HEK293 (cell line): ENCODE measurements around the gene GALNT10.

Experiments
- CTCF ChIA-PET: fragments of 350-600 bp; formaldehyde crosslinking; extraction: SDS; loops from one replicate; lab custom pipeline; 2021; ENCODE audit warnings: antibody characterized with exemption; lab: Yijun Ruan, JAX
- POLR2A ChIA-PET: fragments of 300-600 bp; formaldehyde crosslinking; extraction: SDS; loops from one replicate; lab custom pipeline; 2020; ENCODE audit warnings: antibody characterized with exemption, inconsistent platforms; lab: Yijun Ruan, JAX
- H3K27ac ChIP-seq: fragments of 200-500 bp; sonication (Bioruptor generic); 2 replicates; pipeline ENCODE4 v1.5.1; 2014; ENCODE audit warnings: low read depth, low read length, control low read depth, inconsistent platforms; ENCODE audit errors: extremely low read depth
- H3K36me3 ChIP-seq, 2 experiments: fragments of 200-500 bp in 1 of 2; sonication (Bioruptor generic) in 1 of 2; 1 replicate in 1 of 2; 2 replicates in 1 of 2; pipeline ENCODE4 v1.5.1; 2014 to 2017; ENCODE audit warnings: inconsistent platforms in 2 of 2, low read length in 2 of 2; ENCODE audit not compliant: control insufficient read depth in 2 of 2, insufficient read depth in 1 of 2
- H3K4me1 ChIP-seq: fragments of 200-500 bp; sonication (Bioruptor generic); 2 replicates; pipeline ENCODE4 v1.5.1; 2014; ENCODE audit warnings: mild to moderate bottlenecking, low read length, inconsistent platforms; ENCODE audit not compliant: control insufficient read depth, insufficient read depth
- H3K4me3 ChIP-seq: 2 replicates; pipeline ENCODE4 v1.5.1; 2011; ENCODE audit warnings: low read depth, mild to moderate bottlenecking, control low read depth, low read length, moderate library complexity
- H3K9me3 ChIP-seq: fragments of 200-500 bp; sonication (Bioruptor generic); 2 replicates; pipeline ENCODE4 v1.5.1; 2014; ENCODE audit warnings: low read depth, low read length, inconsistent platforms; ENCODE audit not compliant: control insufficient read depth, insufficient read depth
- GLIS2 ChIP-seq: fragments of 450-650 bp; formaldehyde crosslinking; IDR thresholded peaks from 2 replicates; pipeline ENCODE4 v1.5.1; 2016; ENCODE audit warnings: missing biosample characterization, missing genetic modification characterization
- HOXA7 ChIP-seq: sonication (generic); formaldehyde crosslinking; IDR thresholded peaks from 2 replicates; pipeline ENCODE4 v1.8.1; 2022; ENCODE audit warnings: missing genetic modification reagents, borderline replicate concordance
- KLF16 ChIP-seq: fragments of 450-650 bp; formaldehyde crosslinking; IDR thresholded peaks from 2 replicates; pipeline ENCODE4 v1.5.1; 2017; ENCODE audit warnings: missing biosample characterization, missing genetic modification characterization
- RBAK ChIP-seq: fragments of 450-650 bp; formaldehyde crosslinking; IDR thresholded peaks from 2 replicates; pipeline ENCODE4 v1.5.1; 2016; ENCODE audit warnings: missing biosample characterization, missing genetic modification characterization
- ZBTB48 ChIP-seq: fragments of 450-650 bp; formaldehyde crosslinking; IDR thresholded peaks from 2 replicates; pipeline ENCODE4 v1.5.1; 2016; ENCODE audit warnings: missing biosample characterization, missing genetic modification characterization
- ZBTB8A ChIP-seq: fragments of 450-650 bp; formaldehyde crosslinking; IDR thresholded peaks from 2 replicates; pipeline ENCODE4 v1.5.1; 2016; ENCODE audit warnings: missing biosample characterization, missing genetic modification characterization
- ZIC2 ChIP-seq: fragments of 450-650 bp; formaldehyde crosslinking; IDR thresholded peaks from 2 replicates; pipeline ENCODE4 v1.5.1; 2016; ENCODE audit warnings: missing biosample characterization, missing genetic modification characterization
- ZNF239 ChIP-seq: fragments of 450-650 bp; formaldehyde crosslinking; IDR thresholded peaks from 2 replicates; pipeline ENCODE4 v1.5.1; 2016; ENCODE audit warnings: missing biosample characterization, missing genetic modification characterization
- ZNF324 ChIP-seq: fragments of 450-650 bp; formaldehyde crosslinking; IDR thresholded peaks from 2 replicates; pipeline ENCODE4 v1.5.1; 2016; ENCODE audit warnings: missing biosample characterization, missing genetic modification characterization
- ZNF350 ChIP-seq: fragments of 450-650 bp; formaldehyde crosslinking; IDR thresholded peaks from 2 replicates; pipeline ENCODE4 v1.5.0; 2017; ENCODE audit warnings: missing biosample characterization, mild to moderate bottlenecking, missing genetic modification characterization
- ZNF366 ChIP-seq: fragments of 450-650 bp; formaldehyde crosslinking; conservative IDR thresholded peaks from 2 replicates; pipeline ENCODE4 v1.5.1; 2016; ENCODE audit warnings: missing biosample characterization, missing genetic modification characterization
- ZNF394 ChIP-seq: fragments of 450-650 bp; formaldehyde crosslinking; IDR thresholded peaks from 2 replicates; pipeline ENCODE4 v1.5.1; 2016; ENCODE audit warnings: missing biosample characterization, missing genetic modification characterization, mild to moderate bottlenecking, moderate library complexity, borderline replicate concordance
- ZNF423 ChIP-seq: fragments of 450-650 bp; formaldehyde crosslinking; IDR thresholded peaks from 2 replicates; pipeline ENCODE4 v1.5.1; 2016; ENCODE audit warnings: missing biosample characterization, missing genetic modification characterization
- ZNF433 ChIP-seq: fragments of 450-650 bp; formaldehyde crosslinking; IDR thresholded peaks from 2 replicates; pipeline ENCODE4 v1.5.1; 2016; ENCODE audit warnings: missing biosample characterization, missing genetic modification characterization, low read depth
- ZNF473 ChIP-seq: fragments of 450-650 bp; formaldehyde crosslinking; IDR thresholded peaks from 2 replicates; pipeline ENCODE4 v1.5.1; 2017; ENCODE audit warnings: missing biosample characterization, missing genetic modification characterization
- ZNF623 ChIP-seq: fragments of 450-650 bp; formaldehyde crosslinking; IDR thresholded peaks from 2 replicates; pipeline ENCODE4 v1.5.1; 2016; ENCODE audit warnings: missing biosample characterization, missing genetic modification characterization
- ZNF76 ChIP-seq: fragments of 450-650 bp; formaldehyde crosslinking; IDR thresholded peaks from 2 replicates; pipeline ENCODE4; 2016; ENCODE audit warnings: low read depth, missing biosample characterization, missing genetic modification characterization, borderline replicate concordance
- TF ChIP-seq, protein P1 (sequence below): fragments of 450-650 bp; formaldehyde crosslinking; IDR thresholded peaks from 2 replicates; pipeline ENCODE4 v1.5.1; 2016; ENCODE audit warnings: missing biosample characterization, missing genetic modification characterization
- TF ChIP-seq, protein P2 (sequence below): fragments of 450-650 bp; formaldehyde crosslinking; IDR thresholded peaks from 2 replicates; pipeline ENCODE4 v1.5.1; 2016; ENCODE audit warnings: missing biosample characterization, missing genetic modification characterization
- TF ChIP-seq, protein P3 (sequence below): fragments of 450-650 bp; formaldehyde crosslinking; IDR thresholded peaks from 2 replicates; pipeline ENCODE4 v1.5.1; 2017; ENCODE audit warnings: missing biosample characterization, missing genetic modification characterization
- TF ChIP-seq, protein P4 (sequence below): fragments of 450-650 bp; formaldehyde crosslinking; conservative IDR thresholded peaks from 2 replicates; pipeline ENCODE4 v1.5.1; 2016; ENCODE audit warnings: low read depth, missing biosample characterization, missing genetic modification characterization

GALNT10 gene

DNA sequence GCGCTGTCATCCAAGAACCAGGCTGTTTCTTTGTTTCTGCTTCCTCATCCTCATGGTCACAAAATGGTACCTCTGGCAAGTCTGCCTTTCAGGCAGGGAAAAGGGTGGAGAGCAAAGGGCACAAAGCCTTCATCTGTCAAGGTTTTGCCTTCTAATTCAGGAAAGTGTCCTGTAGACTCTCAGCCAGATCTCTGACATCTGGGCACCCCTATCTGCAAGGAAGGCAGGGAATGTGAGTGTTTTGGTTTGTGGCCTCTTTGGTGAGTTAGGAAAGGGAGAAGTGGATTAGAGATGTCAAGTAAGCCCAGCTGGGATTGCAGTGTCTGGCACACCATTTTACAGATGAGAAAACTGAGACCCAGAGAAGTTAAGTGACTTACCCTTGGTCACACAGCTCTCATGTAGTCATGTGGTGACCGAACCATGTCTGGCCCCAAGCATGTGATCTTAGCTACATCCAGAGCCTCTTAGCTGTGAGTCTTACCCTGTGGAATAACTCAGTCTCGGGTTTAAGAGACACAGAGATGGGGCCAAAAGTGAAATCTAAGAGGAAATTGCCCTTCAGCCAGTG is 139.6 kb downstream of the GALNT10 start (continued):
- TF ChIP-seq, protein P1, sequence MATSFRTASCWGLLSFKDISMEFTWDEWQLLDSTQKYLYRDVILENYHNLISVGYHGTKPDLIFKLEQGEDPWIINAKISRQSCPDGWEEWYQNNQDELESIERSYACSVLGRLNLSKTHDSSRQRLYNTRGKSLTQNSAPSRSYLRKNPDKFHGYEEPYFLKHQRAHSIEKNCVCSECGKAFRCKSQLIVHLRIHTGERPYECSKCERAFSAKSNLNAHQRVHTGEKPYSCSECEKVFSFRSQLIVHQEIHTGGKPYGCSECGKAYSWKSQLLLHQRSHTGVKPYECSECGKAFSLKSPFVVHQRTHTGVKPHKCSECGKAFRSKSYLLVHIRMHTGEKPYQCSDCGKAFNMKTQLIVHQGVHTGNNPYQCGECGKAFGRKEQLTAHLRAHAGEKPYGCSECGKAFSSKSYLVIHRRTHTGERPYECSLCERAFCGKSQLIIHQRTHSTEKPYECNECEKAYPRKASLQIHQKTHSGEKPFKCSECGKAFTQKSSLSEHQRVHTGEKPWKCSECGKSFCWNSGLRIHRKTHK: no peak
- TF ChIP-seq ZNF324 (no peak), ZBTB48 (tag by site-specific recombination) (no peak), ZNF394 (tag by site-specific recombination) (no peak), ZNF366 (tag by site-specific recombination) (no peak), ZNF239 (tag by site-specific recombination) (no peak)

DNA sequence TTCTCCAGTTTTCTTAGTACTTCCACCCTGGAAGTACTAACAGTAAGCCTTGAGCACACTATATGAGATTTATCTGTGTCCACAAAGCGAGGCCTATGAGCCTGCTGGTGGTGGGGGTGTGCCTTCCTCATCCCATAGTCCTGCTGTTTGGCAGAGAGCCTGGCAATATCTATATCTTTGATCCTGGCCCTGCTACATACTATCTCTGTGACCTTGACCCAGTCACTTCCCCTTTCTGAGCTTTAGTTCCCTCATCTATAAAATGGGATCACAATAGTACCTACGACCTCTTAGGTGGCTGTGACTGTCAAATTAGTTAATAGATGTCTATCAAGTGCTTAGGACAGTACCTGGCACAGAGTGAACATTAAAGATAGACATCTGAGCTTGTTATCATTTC is 140.7 kb downstream of the GALNT10 start:
- peaks cover 9% of the 10 kb centered on the region for H3K4me1 ChIP-seq
- H3K27ac ChIP-seq: no peak overlapping the region
- no peak overlapping the region for H3K4me3 ChIP-seq
- ChIA-PET CTCF (interaction anchor here (0.9 kb wide), 1 partner anchor 130 kb away, joined by 3 read pairs; no protein-coding TSS in a partner anchor), POLR2A (no interaction called here)
- TF ChIP-seq, protein P2, sequence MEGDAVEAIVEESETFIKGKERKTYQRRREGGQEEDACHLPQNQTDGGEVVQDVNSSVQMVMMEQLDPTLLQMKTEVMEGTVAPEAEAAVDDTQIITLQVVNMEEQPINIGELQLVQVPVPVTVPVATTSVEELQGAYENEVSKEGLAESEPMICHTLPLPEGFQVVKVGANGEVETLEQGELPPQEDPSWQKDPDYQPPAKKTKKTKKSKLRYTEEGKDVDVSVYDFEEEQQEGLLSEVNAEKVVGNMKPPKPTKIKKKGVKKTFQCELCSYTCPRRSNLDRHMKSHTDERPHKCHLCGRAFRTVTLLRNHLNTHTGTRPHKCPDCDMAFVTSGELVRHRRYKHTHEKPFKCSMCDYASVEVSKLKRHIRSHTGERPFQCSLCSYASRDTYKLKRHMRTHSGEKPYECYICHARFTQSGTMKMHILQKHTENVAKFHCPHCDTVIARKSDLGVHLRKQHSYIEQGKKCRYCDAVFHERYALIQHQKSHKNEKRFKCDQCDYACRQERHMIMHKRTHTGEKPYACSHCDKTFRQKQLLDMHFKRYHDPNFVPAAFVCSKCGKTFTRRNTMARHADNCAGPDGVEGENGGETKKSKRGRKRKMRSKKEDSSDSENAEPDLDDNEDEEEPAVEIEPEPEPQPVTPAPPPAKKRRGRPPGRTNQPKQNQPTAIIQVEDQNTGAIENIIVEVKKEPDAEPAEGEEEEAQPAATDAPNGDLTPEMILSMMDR: no peak
- TF ChIP-seq KLF16 (tag by site-specific recombination): no peak
- TF ChIP-seq ZNF76 (tag by site-specific recombination): no peak
- no peak for TF ChIP-seq GLIS2 (tag by site-specific recombination)
- no peak for TF ChIP-seq ZNF433 (tag by site-specific recombination)
- no peaks in the 10 kb centered on the region for H3K36me3 ChIP-seq
- H3K9me3 ChIP-seq: no peaks in the 10 kb centered on the region

DNA sequence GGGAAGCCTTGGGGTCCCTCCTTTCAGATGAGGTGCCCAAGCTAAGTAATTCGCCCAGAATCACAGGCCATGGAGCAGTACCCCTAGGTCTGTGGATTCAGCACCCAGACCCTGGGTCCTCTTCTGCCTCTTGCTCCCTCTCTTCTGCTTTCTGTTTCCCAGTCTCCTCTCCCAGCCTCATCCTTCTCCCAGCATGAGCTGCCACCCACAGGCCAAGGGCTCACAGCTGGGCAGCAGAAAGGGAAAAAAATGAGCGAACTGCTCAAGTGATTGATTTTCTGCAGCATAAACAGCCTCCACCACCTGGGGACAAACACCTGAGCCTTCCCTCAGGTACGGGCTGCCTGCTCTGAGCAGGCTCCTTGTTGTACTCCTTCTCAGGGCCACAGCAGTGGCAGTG is 141.4 kb downstream of the GALNT10 start:
- no peak for TF ChIP-seq ZNF623
- peak; percentile 87 for TF ChIP-seq ZIC2 (tag by site-specific recombination)
- Histone ChIP-seq H3K27ac (no peak overlapping the region), H3K36me3 (no peaks in the 10 kb centered on the region), H3K4me1 (peaks cover 9% of the 10 kb centered on the region), H3K9me3 (no peaks in the 10 kb centered on the region), H3K4me3 (no peak overlapping the region)
- ChIA-PET CTCF (interaction anchor here (0.6 to 0.9 kb wide), 2 partner anchors 35 to 130 kb away, joined by 3 to 5 read pairs; no protein-coding TSS in a partner anchor), POLR2A (no interaction called here)

DNA sequence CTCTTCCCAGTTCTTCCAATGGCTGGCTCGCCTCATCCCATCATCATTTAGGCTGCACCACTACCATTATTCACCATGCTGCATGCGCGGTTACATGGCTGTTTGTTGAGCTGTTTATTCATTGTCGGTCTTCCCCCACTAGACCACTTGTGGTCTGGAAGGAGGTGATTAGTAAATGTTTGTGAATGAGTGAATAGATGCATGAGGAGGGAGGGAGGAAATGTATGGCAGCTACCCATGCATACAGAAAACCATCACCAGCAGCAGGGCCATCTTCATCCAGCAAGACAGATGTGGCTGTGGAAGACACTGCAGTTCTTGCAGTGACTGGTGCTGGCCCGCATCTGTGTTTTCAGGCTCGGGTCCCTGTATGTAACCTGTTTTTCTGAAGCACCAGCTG is 141.9 kb downstream of the GALNT10 start:
- ChIA-PET CTCF (interaction anchor here (0.6 kb wide), 1 partner anchor 1072 kb away, joined by 3 read pairs; no protein-coding TSS in a partner anchor), POLR2A (no interaction called here)
- no peaks in the 10 kb centered on the region for H3K36me3 ChIP-seq
- peaks cover 9% of the 10 kb centered on the region for H3K4me1 ChIP-seq
- H3K9me3 ChIP-seq: no peaks in the 10 kb centered on the region
- no peak overlapping the region for H3K4me3 ChIP-seq
- no peak overlapping the region for H3K27ac ChIP-seq
- TF ChIP-seq ZNF350 (no peak), ZNF423 (tag by site-specific recombination) (no peak), KLF16 (tag by site-specific recombination) (no peak), HOXA7 (no peak), ZNF473 (tag by site-specific recombination) (no peak), RBAK (tag by site-specific recombination) (no peak), ZBTB8A (tag by site-specific recombination) (no peak)
- TF ChIP-seq, protein P3, sequence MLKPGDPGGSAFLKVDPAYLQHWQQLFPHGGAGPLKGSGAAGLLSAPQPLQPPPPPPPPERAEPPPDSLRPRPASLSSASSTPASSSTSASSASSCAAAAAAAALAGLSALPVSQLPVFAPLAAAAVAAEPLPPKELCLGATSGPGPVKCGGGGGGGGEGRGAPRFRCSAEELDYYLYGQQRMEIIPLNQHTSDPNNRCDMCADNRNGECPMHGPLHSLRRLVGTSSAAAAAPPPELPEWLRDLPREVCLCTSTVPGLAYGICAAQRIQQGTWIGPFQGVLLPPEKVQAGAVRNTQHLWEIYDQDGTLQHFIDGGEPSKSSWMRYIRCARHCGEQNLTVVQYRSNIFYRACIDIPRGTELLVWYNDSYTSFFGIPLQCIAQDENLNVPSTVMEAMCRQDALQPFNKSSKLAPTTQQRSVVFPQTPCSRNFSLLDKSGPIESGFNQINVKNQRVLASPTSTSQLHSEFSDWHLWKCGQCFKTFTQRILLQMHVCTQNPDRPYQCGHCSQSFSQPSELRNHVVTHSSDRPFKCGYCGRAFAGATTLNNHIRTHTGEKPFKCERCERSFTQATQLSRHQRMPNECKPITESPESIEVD (tag by site-specific recombination): no peak
- TF ChIP-seq, protein P4, sequence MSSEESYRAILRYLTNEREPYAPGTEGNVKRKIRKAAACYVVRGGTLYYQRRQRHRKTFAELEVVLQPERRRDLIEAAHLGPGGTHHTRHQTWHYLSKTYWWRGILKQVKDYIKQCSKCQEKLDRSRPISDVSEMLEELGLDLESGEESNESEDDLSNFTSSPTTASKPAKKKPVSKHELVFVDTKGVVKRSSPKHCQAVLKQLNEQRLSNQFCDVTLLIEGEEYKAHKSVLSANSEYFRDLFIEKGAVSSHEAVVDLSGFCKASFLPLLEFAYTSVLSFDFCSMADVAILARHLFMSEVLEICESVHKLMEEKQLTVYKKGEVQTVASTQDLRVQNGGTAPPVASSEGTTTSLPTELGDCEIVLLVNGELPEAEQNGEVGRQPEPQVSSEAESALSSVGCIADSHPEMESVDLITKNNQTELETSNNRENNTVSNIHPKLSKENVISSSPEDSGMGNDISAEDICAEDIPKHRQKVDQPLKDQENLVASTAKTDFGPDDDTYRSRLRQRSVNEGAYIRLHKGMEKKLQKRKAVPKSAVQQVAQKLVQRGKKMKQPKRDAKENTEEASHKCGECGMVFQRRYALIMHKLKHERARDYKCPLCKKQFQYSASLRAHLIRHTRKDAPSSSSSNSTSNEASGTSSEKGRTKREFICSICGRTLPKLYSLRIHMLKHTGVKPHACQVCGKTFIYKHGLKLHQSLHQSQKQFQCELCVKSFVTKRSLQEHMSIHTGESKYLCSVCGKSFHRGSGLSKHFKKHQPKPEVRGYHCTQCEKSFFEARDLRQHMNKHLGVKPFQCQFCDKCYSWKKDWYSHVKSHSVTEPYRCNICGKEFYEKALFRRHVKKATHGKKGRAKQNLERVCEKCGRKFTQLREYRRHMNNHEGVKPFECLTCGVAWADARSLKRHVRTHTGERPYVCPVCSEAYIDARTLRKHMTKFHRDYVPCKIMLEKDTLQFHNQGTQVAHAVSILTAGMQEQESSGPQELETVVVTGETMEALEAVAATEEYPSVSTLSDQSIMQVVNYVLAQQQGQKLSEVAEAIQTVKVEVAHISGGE (tag by site-specific recombination): no peak
